ENCODE measurements around the gene DGCR2. TPM values are rescaled to one million over a fixed set of nuclear protein-coding genes. Genes with fewer than 3 reads are reported as not detected.
A peak's percentile ranks its signal among the peaks of the same experiment; 100 is the strongest.

The DGCR2 gene
- total and polyA plus RNA-seq, 2 experiments from 2014 or later, result 65.8 to 82.1 TPM

DNA sequence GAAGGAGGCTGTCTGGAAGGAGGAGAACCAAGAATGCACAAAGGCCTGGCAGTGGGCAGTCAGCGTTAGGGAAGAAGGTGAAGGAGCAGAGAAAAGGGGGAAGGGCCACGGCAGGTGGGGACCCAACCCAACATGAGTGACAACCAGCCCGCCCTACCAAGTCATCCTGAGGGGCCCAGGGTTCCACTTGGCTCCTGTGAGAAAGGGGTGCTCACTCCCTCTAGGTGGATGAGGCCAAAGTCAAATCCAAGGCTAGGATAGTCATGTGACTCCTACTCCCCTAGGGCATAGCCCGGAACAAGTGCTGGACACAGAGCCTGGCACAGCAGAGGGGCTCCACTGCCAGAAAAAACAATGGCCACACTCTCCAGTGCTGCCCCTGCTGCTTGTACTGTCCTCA is 2.2 kb upstream of the DGCR2 start:
- no peaks in the 10 kb centered on the region for H3K27me3 ChIP-seq
- TF ChIP-seq, protein P1, sequence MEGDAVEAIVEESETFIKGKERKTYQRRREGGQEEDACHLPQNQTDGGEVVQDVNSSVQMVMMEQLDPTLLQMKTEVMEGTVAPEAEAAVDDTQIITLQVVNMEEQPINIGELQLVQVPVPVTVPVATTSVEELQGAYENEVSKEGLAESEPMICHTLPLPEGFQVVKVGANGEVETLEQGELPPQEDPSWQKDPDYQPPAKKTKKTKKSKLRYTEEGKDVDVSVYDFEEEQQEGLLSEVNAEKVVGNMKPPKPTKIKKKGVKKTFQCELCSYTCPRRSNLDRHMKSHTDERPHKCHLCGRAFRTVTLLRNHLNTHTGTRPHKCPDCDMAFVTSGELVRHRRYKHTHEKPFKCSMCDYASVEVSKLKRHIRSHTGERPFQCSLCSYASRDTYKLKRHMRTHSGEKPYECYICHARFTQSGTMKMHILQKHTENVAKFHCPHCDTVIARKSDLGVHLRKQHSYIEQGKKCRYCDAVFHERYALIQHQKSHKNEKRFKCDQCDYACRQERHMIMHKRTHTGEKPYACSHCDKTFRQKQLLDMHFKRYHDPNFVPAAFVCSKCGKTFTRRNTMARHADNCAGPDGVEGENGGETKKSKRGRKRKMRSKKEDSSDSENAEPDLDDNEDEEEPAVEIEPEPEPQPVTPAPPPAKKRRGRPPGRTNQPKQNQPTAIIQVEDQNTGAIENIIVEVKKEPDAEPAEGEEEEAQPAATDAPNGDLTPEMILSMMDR (IDR thresholded peaks at IDR 0.05; ENCODE audit: low read depth, low read length), result no peak

DNA sequence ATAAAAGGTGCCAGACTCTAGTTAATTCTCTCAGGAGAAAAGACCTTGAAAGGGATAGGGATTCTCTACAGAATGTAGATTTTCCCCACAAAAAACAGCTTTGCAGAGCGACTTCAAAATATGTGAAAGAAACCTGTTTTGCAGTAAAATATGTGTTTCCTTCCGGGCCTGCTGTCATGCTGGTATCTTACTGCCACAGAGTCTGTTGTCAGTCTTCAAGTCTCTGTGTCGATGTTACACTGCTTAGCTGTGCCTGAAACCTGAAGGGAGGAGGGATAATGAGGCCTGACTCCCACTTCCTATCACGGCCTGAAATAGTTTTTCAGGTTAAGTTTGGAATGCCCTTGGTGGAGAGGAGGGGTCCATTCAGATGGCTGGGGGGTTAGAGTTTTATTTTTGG is 1.7 kb upstream of the DGCR2 start:
- no peaks in the 10 kb centered on the region for H3K27me3 ChIP-seq
- no peaks in the 10 kb centered on the region for H3K9me3 ChIP-seq (ENCODE audit: low read depth)

More for the DNA sequence above, 2.2 kb upstream of the DGCR2 start:
- Histone ChIP-seq H3K4me1 (ENCODE audit: low read depth) (peaks cover 7% of the 10 kb centered on the region), H3K36me3 (no peaks in the 10 kb centered on the region), H3K27ac (no peak overlapping the region), H3K4me3 (no peak overlapping the region), H3K9me3 (ENCODE audit: low read depth) (no peaks in the 10 kb centered on the region)
- DNase-seq (ENCODE audit: low read depth in 1 of 2, low spot score in 1 of 2), result no peak

DNA sequence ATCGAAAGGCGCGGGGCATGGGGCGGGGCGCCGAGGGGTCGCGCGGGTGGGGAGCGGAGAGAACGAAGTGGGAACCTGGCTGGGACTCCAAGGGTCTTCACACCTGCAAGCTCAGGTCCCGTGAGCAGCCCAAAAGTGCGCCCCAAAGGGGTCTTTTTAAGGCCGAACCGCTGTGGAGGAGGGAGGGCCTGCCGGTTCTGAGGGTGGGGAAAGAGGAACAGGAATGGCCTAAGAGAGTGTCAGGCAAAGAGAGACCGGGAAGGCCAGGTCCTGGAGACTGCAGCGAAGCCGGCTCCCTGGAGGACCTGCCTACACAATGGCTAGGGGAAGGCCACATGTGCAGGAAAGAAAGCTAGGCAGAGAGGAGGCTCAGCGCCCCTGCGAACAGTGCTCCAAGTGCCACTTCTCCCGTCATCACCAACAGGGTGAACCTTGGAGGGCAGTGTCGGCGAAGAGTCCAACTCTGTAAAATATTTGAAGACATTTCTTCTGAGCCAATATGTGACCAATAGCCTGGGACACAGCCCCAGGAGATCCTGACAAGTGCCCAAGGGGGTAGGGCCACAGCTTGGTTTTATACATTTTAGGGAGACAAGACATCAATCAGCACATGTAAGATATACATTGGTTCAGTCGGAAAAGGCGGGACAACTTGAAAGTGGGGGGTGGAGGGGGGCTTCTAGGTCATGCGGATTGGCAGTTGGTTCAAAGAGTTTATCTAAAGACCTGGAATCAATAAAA is 710 bp upstream of the DGCR2 start:
- H3K36me3 ChIP-seq, result no peaks in the 10 kb centered on the region
- TF ChIP-seq, protein P1 (IDR thresholded peaks at IDR 0.05; ENCODE audit: low read depth, low read length), result no peak
- peak overlapping the region; percentile 40 for H3K4me3 ChIP-seq
- peaks cover 7% of the 10 kb centered on the region for H3K4me1 ChIP-seq (ENCODE audit: low read depth)
- peak overlapping the region; percentile 22 for H3K27ac ChIP-seq
- DNase-seq (ENCODE audit: low read depth in 1 of 2, low spot score in 1 of 2), result peak; percentile 36 to 61
- no peaks in the 10 kb centered on the region for H3K27me3 ChIP-seq
- H3K9me3 ChIP-seq (ENCODE audit: low read depth), result no peaks in the 10 kb centered on the region

More for the DNA sequence above, 1.7 kb upstream of the DGCR2 start:
- Histone ChIP-seq H3K27ac (no peak overlapping the region), H3K36me3 (no peaks in the 10 kb centered on the region), H3K4me3 (no peak overlapping the region), H3K4me1 (ENCODE audit: low read depth) (peaks cover 7% of the 10 kb centered on the region)
- TF ChIP-seq, protein P1 (IDR thresholded peaks at IDR 0.05; ENCODE audit: low read depth, low read length), result no peak
- DNase-seq (ENCODE audit: low read depth in 1 of 2, low spot score in 1 of 2), result no peak

DNA sequence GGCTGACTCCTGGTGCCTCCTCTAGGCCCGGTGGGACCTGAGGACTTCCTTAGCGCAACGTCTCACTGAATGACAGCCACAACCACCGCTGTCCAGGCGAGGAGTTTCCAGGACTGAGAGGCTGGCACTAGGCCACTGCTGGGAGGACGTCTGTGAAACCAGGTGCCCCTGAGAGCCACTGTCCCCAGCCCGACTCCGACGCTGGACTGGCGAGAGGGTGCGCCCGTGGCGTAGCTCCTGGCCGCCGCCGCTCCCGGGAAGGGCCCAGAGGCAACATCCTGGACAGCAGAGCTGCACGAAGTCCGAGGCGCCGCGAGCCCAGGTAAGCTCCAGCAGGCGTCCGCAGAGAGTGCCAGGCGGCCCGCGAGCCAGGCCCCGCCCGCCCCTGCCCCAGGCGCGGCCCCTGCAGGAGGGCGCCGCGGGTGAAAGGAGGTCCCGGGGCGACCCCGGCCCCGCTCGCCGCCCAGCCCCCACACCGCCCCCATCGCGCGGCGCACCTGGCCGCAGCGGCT is 525 bp downstream of the DGCR2 start:
- peak overlapping the region; percentile 86 for H3K4me3 ChIP-seq
- no peaks in the 10 kb centered on the region for H3K36me3 ChIP-seq
- H3K27ac ChIP-seq, result peak overlapping the region; percentile 93
- no peaks in the 10 kb centered on the region for H3K27me3 ChIP-seq
- peaks cover 7% of the 10 kb centered on the region for H3K4me1 ChIP-seq (ENCODE audit: low read depth)
- TF ChIP-seq, protein P1 (IDR thresholded peaks at IDR 0.05; ENCODE audit: low read depth, low read length), result no peak
- peak; percentile 30 to 68 for DNase-seq (ENCODE audit: low read depth in 1 of 2, low spot score in 1 of 2)
- H3K9me3 ChIP-seq (ENCODE audit: low read depth), result no peaks in the 10 kb centered on the region

DNA sequence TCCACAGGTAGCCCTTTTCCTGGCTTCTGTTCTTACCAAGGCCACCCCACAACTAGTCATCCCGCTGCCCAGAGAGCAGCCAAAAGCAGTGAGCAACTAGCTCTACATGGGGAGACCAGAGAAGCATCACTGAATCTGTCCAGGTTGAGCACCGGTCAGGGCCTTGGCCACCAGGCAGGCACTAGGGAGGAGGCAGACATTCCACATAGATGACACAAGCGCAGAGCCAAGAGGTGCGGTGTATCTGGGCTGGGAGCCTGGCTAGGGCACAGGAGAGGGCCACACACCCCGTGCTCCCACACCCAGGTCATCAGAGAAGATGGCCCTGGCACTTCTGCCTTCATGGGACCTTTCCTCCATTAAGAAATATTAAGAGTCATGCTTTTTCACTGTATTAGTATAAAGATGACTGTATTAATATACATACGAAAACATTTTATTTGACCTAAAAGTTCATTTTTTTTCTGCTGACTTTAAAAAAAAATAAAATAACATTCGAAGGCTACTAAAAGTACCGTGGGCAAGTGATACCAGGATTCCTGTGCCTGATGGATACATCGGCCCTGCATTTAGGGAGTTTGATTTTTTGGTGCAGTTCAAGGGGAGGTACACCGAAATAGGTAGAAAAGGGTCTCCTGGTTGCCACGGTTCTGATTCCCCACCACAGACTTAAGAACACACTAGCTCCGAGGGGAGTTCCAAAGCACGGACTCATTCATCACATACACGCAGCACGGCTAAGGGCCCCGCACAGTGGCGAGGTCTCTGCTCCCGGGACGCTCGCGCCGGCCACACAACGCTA is 1.2 kb downstream of the DGCR2 start:
- peak in 1 of 2 donors; percentile 28 for DNase-seq (ENCODE audit: low read depth in 1 of 2, low spot score in 1 of 2)
- no peaks in the 10 kb centered on the region for H3K9me3 ChIP-seq (ENCODE audit: low read depth)
- H3K36me3 ChIP-seq, result no peaks in the 10 kb centered on the region
- no peaks in the 10 kb centered on the region for H3K27me3 ChIP-seq
- peak overlapping the region; percentile 93 for H3K27ac ChIP-seq
- peak overlapping the region; percentile 86 for H3K4me3 ChIP-seq
- TF ChIP-seq, protein P1 (IDR thresholded peaks at IDR 0.05; ENCODE audit: low read depth, low read length), result no peak
- peaks cover 7% of the 10 kb centered on the region for H3K4me1 ChIP-seq (ENCODE audit: low read depth)

Data from cardiac muscle cell (in vitro differentiated cells and primary cell).